Uterus (tissue), 4 donors: Measurements from ENCODE around the gene SLC25A25. TPM values are rescaled to one million over a fixed set of nuclear protein-coding genes. Genes with fewer than 3 reads are reported as not detected.
A peak's percentile ranks its signal among the peaks of the same experiment; 100 is the strongest.
"Not testable (repeated sequence)": the region's sequence is repeated elsewhere in the genome, so short reads cannot be mapped to it uniquely, and the experiment has no call there.

Experiments
- DNase-seq, 2 donors: peaks; one replicate each; pipeline ENCODE4 v3.0.0-alpha.2; 2019 to 2020
- H3K27ac ChIP-seq, 2 donors: fragments of 200-600 bp; sonication (generic); 1 replicate in 1 of 2; 2 replicates in 1 of 2; pipeline ENCODE4 v1.5.1; 2016 to 2018
- H3K27me3 ChIP-seq, 2 donors: fragments of 200-600 bp; sonication (generic); one replicate each; pipeline ENCODE4 v1.5.1; 2018 to 2019; ENCODE audit warnings: control low read depth in 1 of 2
- H3K36me3 ChIP-seq, 2 donors: fragments of 200-600 bp; sonication (generic); one replicate each; pipeline ENCODE4 v1.5.1; 2019; ENCODE audit warnings: control low read depth in 1 of 2
- H3K4me1 ChIP-seq, 2 donors: fragments of 200-600 bp; sonication (generic); one replicate each; pipeline ENCODE4 v1.5.1; 2018 to 2019; ENCODE audit warnings: control low read depth in 1 of 2
- H3K4me3 ChIP-seq, 2 donors: fragments of 200-600 bp; sonication (generic); 1 replicate in 1 of 2; 2 replicates in 1 of 2; pipeline ENCODE4 v1.5.1; 2018 to 2019; ENCODE audit warnings: mild to moderate bottlenecking in 1 of 2
- H3K9me3 ChIP-seq, 2 donors: fragments of 200-600 bp; sonication (generic); one replicate each; pipeline ENCODE4 v1.5.1; 2019; ENCODE audit warnings: control low read depth in 1 of 2
- POLR2A ChIP-seq, 2 donors: fragments of 450-650 bp; IDR thresholded peaks; one replicate each; pipeline ENCODE4 v1.6.1; 2016; ENCODE audit warnings: antibody characterized with exemption in 2 of 2, mild to moderate bottlenecking in 1 of 2, moderate library complexity in 1 of 2
- intact Hi-C: fragments of 100-400 bp; cut with DNase I; formaldehyde crosslinking; loops from one replicate; pipeline ENCODE4 v1.15.1; 2023; ENCODE audit warnings: low total_unique reads
- total RNA-seq, 4 donors: library from RNA; depleted of rRNA in 3 of 4; stranded (reverse); fragments of >200 nt in 3 of 4; gene quantifications; one replicate each; pipeline versions ENCODE4 v1.1.0 to v1.2.4, GENCODE V29; 2014 to 2023
- TF ChIP-seq, protein P1 (sequence below), 4 experiments: fragments of 200-600 bp in 2 of 4; fragments of 450-650 bp in 2 of 4; sonication (generic) in 2 of 4; IDR thresholded peaks; one replicate each; pipeline ENCODE4 v1.5.1; 2016 to 2019; ENCODE audit warnings: antibody characterized with exemption in 4 of 4, mild to moderate bottlenecking in 2 of 4, moderate library complexity in 1 of 4
- donor health status: DM: yes; HTN: yes; CAD: no.

SLC25A25 gene
- total RNA-seq, 4 donors from 2014 or later: 14.3 to 49.7 (median 49.0) TPM

DNA sequence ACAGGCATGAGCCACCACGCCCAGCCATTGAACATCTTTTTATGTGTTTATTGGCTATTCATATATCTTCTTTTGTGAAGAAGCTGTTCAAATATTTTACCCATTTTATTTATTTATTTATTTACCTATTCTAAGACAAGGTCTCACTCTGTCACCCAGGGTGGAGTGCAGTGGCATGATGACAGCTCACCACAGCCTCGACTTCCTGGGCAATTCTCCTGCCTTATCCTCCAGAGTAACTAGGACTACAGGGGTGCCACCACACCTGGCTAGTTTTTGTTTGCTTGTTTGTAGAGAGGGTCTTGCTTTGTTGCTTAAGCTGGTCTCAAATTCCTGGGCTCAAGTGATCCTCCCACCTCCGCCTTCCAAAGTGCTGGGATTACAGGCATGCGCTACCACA, 34.4 kb upstream of the SLC25A25 start:
- TF ChIP-seq, protein P1, sequence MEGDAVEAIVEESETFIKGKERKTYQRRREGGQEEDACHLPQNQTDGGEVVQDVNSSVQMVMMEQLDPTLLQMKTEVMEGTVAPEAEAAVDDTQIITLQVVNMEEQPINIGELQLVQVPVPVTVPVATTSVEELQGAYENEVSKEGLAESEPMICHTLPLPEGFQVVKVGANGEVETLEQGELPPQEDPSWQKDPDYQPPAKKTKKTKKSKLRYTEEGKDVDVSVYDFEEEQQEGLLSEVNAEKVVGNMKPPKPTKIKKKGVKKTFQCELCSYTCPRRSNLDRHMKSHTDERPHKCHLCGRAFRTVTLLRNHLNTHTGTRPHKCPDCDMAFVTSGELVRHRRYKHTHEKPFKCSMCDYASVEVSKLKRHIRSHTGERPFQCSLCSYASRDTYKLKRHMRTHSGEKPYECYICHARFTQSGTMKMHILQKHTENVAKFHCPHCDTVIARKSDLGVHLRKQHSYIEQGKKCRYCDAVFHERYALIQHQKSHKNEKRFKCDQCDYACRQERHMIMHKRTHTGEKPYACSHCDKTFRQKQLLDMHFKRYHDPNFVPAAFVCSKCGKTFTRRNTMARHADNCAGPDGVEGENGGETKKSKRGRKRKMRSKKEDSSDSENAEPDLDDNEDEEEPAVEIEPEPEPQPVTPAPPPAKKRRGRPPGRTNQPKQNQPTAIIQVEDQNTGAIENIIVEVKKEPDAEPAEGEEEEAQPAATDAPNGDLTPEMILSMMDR (IDR thresholded peaks at IDR 0.05): no peak
- no peak for TF ChIP-seq POLR2A (IDR thresholded peaks at IDR 0.05)
- Histone ChIP-seq H3K4me1 (no peaks in the 10 kb centered on the region), H3K9me3 (no peaks in the 10 kb centered on the region), H3K27me3 (no peaks in the 10 kb centered on the region), H3K36me3 (no peaks in the 10 kb centered on the region), H3K27ac (no peak overlapping the region), H3K4me3 (no peak overlapping the region)
- intact Hi-C loops: loop anchor here (10.0 kb wide), 1 partner anchor 81 kb away; no protein-coding TSS in a partner anchor
- DNase-seq: no peak

DNA sequence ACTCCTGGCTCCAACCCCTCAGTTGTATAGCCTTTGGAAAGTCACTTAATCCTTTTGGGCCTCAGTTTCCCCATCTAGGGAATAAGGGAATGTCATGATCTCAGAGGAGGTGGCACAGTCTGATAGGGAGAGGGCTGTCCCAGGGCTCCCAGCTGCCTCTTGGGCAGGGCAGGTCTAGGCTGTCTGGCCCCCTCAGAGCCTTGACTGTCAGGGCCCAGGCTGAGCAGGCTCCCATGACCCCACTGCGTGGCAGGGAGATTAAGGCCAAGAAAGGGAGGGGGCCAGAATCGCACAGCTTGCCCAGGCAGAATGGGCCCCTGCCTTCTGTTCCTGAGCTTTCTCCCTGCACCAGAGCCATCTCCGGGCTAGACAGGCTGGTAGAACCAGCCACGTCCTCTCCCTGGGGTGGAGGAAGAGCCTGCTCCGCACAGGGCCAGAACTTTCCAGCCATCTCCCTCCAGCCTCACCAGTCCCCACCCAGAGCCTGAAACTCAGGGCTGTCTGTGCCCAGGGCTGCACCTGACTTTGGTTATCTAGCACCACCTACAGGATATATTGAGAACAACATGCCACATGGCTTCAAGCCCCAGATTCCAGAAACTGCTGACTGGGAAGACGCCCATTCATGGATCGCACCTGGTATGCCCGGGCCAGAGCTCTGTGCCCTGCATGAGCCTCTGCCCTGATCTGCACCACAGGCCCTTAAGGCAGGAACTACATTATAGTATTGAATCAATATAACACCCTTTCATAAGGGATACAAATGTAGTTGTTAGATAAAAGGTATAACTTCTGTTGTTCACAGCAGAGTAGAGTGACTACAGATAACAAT, 33.0 kb upstream of the SLC25A25 start:
- DNase-seq: peak; percentile 72 to 83
- no peaks in the 10 kb centered on the region for H3K36me3 ChIP-seq
- TF ChIP-seq POLR2A (IDR thresholded peaks at IDR 0.05): no peak
- TF ChIP-seq, protein P1 (IDR thresholded peaks at IDR 0.05): peak; percentile 86 to 98 (median 95)
- no peaks in the 10 kb centered on the region for H3K9me3 ChIP-seq
- intact Hi-C loops: loop anchor here (5.0 to 10.0 kb wide), 2 partner anchors 80 to 93 kb away; no protein-coding TSS in a partner anchor
- no peaks in the 10 kb centered on the region for H3K27me3 ChIP-seq
- H3K4me3 ChIP-seq: no peak overlapping the region
- peak overlapping the region in 1 of 2 donors; percentile 23 for H3K27ac ChIP-seq
- no peaks in the 10 kb centered on the region for H3K4me1 ChIP-seq

DNA sequence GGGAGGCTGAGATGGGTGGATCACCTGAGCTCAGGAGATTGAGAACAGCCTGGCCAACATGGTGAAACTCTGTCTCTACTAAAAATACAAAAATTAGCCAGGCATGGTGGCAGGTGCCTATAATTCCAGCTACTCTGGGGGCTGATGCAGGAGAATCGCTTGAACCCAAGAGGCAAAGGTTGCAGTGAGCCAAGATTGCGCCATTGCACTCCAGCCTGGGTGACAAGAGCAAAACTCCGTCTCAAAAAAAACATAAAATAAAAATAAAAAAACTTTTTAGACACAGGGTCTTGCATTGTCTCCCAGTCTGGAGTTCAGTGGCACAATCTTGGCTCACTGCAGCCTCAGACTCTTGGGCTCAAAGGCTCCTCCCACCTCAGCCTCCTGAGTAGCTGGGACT, 31.5 kb upstream of the SLC25A25 start:
- intact Hi-C loops: loop anchor here (5.0 to 10.0 kb wide), 2 partner anchors 78 to 94 kb away; no protein-coding TSS in a partner anchor
- not testable (repeated sequence) for H3K4me3 ChIP-seq, H3K36me3 ChIP-seq, H3K4me1 ChIP-seq, H3K27ac ChIP-seq, H3K9me3 ChIP-seq, H3K27me3 ChIP-seq, DNase-seq

DNA sequence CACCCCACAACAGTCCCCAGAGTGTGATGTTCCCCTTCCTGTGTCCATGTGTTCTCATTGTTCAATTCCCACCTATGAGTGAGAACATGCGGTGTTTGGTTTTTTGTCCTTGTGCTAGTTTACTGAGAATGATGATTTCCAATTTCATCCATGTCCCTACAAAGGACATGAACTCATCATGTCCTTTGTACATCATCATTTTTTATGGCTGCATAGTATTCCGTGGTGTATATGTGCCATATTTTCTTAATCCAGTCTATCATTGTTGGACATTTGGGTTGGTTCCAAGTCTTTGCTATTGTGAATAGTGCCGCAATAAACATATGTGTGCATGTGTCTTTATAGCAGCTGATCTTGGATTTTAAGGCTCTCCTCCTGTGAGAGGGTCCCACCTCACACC, 27.2 kb upstream of the SLC25A25 start:
- H3K27ac ChIP-seq, H3K36me3 ChIP-seq, H3K4me3 ChIP-seq, H3K27me3 ChIP-seq, DNase-seq, H3K9me3 ChIP-seq, intact Hi-C loops, H3K4me1 ChIP-seq: not testable (repeated sequence)

DNA sequence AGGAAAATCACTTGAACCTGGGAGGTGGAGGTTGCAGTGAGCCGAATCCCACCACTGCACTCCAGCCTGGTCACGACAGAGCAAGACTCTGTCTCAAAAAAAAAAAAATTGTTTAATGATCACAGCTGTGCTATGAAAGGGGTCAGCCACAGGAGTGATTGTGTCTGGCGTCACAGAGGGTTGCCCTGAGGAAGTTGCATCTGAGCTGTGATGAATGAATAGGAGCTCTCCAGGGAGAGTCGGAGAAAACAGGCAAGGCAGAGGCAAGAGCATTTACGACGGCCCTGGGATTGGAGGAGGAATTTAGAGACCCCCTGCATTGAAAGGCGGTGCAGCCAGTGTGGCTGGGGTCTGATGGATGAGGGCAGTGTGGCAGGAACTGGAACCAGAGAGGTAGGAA, 26.0 kb upstream of the SLC25A25 start:
- Histone ChIP-seq H3K4me3 (no peak overlapping the region), H3K36me3 (no peaks in the 10 kb centered on the region), H3K27ac (no peak overlapping the region), H3K4me1 (no peaks in the 10 kb centered on the region), H3K27me3 (no peaks in the 10 kb centered on the region), H3K9me3 (no peaks in the 10 kb centered on the region)
- no peak for DNase-seq
- TF ChIP-seq, protein P1 (IDR thresholded peaks at IDR 0.05): no peak
- TF ChIP-seq POLR2A (IDR thresholded peaks at IDR 0.05): no peak
- intact Hi-C loops: no loop called here

DNA sequence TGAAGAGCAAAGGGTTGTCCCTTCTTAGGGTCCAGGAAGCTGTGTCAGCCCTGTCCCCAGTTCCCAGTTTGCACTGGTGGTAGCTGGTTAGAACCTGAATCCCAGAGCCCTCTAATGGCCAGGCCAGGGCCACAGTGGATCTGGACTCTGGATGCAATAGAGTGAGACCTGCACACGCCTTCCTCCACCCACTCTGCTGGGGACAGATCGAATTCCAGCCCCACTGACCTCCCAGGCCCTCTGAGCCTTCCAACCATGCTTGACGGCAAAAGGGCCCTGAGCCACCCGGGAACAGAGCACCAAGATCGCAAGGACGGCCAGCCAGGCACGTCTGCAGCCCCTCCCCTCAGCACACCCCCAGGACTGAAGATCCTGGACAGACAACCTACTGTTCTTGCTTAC, 24.6 kb upstream of the SLC25A25 start:
- H3K4me3 ChIP-seq: no peak overlapping the region
- H3K36me3 ChIP-seq: no peaks in the 10 kb centered on the region
- intact Hi-C loops: no loop called here
- TF ChIP-seq, protein P1 (IDR thresholded peaks at IDR 0.05): no peak
- TF ChIP-seq POLR2A (IDR thresholded peaks at IDR 0.05): no peak
- peaks cover 0 to 9% of the 10 kb centered on the region in 2 donors for H3K4me1 ChIP-seq
- DNase-seq: no peak
- no peaks in the 10 kb centered on the region for H3K9me3 ChIP-seq
- H3K27me3 ChIP-seq: no peaks in the 10 kb centered on the region
- H3K27ac ChIP-seq: peak overlapping the region; percentile 19 to 51

DNA sequence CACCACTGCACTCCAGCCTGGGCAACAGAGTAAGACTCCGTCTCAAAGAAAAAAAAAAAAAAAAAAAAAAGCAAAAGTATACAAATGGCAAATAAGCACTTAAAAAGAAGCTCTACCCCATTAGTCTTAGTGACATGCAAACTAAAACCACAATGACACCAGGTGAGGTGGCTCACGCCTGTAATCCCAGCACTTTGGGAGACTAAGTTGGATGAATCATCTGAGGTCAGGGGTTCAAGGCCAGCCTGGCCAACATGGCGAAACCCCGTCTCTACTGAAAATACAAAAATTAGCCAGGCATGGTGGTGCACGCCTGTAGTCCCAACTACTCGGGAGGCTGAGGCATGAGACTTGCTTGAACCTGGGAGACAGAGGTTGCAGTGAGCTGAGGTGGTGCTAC, 22.6 kb upstream of the SLC25A25 start:
- H3K9me3 ChIP-seq, H3K36me3 ChIP-seq, DNase-seq, H3K4me1 ChIP-seq, H3K27me3 ChIP-seq, H3K4me3 ChIP-seq, intact Hi-C loops: not testable (repeated sequence)
- peak overlapping the region; percentile 69 to 75 for H3K27ac ChIP-seq
